ENCODE results near the gene WWOX.

DNA sequence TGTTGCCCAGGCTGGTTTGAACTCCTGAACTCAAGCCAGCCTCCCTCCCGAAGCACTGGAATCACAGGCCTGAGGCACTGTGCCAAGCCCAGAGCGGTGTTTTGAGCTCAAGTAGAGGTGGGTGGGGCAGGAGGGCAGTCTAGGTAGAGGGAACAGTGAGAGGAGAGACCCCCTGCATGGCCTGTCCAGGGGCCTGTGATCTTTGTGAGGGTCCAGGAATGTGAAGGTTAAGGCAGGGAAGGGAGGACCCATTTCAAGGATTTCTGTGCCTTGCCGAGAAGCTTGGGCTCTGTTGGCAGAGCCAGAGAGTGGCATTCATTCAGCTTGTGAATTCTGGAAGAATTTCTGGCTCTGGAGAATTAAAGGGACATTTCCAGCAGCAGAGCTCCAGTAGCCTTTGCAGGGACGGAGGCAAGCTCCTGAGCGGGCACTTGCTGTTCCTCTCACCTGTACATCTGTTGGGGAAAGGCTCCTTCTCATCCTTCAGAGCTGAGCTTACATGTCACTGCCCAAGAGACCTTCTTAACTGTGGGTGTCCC, 2.7 kb downstream of the WWOX start:
- TF ChIP-seq CTCF (IDR thresholded peaks at IDR 0.05; ENCODE audit: borderline replicate concordance, extremely low read depth, low read length, poor library complexity, severe bottlenecking) (no peak), EZH2 (IDR thresholded peaks at IDR 0.05; ENCODE audit: borderline replicate concordance, low read depth, low read length, severe bottlenecking) (no peak)
